GM23248 (cell line): ENCODE measurements around the gene DNAJB2.

ENCODE experiments used
- EZH2 ChIP-seq: fragments of 200-600 bp; sonication (generic); IDR thresholded peaks from 2 replicates; pipeline ENCODE4 v1.6.1; 2018; ENCODE audit warnings: antibody characterized with exemption, mild to moderate bottlenecking; ENCODE audit not compliant: insufficient read depth, poor library complexity, severe bottlenecking
- EZH2phosphoT487 ChIP-seq: fragments of 200-600 bp; sonication (generic); IDR thresholded peaks from 2 replicates; pipeline ENCODE4 v1.6.1; 2018; ENCODE audit warnings: antibody characterized with exemption, moderate library complexity, mild to moderate bottlenecking, low read depth; ENCODE audit not compliant: insufficient read depth

DNA sequence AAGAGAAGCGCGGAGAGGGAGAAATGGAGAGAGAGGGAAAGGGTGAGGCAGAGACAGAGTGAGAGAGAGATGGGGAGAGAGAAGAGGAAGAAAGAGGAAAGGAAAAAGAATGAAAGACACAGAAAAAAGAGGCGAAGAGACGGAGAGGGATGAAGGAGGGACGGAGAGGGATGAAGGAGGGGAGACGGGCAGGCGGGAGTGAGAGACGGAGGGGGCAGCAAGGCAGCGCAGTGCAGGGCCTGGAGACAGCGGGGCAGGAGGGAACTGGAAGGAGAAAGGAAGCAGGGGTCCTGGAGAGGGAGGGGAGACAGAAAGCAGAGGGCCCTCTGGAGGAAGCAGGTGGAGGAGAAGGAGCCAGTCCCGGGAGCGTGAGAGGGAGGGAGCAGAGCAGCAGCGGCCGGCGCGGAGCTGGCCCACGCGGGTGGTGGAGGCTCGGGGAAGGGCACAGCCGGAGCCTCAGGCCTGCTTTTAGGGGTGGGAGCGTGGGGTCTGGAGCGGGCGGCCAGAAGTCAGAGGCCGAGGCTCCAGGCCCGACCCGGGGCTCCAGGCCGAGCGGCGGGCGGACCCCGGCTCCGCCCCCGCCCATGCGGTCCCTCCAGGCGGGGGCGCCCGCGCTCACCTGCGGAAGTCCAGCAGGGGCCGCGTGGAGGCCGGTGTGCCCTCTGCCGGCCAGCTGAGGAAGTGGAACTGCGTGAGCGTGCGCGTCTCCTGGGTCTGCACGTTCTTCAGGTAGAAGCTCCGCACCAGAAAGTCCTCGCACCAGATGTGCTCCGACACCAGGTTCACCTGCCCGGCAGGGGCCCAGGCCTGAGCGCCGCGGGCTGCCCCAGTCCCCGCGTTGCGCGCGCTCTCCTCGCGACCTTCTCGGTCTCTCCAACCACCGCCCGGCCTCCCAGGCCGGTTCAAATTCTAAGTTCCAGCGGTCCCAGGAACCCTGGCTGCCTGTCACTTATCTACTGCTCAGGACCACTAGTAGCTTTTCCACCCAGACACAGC lies 15.5 kb downstream of the DNAJB2 start:
- TF ChIP-seq EZH2phosphoT487 = no peak
- no peak for TF ChIP-seq EZH2
